ENCODE measurements around the gene PARP8.

PARP8 gene

DNA sequence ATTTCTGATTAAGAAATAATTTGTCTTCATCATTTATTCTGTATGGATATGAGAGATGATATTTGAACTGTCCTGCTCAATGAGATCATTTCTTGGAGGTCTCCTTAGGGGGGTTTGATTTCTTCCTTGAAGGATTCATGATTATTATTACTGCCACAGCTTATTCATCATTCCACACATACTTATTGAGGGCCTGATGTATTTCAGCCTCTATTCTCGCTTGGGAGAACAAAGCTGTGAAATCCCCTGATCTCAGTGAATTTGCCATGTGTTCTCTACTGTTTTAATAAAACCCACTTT is 36.9 kb downstream of the PARP8 start:
- Histone ChIP-seq H3K27me3 (ENCODE audit: insufficient read depth, low read length) (no peaks in the 10 kb centered on the region), H3K9ac (ENCODE audit: low read length) (no peak overlapping the region), H3F3A (ENCODE audit: insufficient read depth, low read length) (no peaks in the 10 kb centered on the region), H3K4me1 (ENCODE audit: insufficient read depth, low read length, severe bottlenecking) (peaks cover 19% of the 10 kb centered on the region), H3K4me2 (ENCODE audit: low read length) (no peak overlapping the region), H2AFZ (ENCODE audit: low read length) (no peak overlapping the region), H3K36me3 (ENCODE audit: insufficient read depth, low read length) (peaks cover 27% of the 10 kb centered on the region), H3K4me3 (ENCODE audit: low read depth, low read length, poor library complexity, severe bottlenecking) (no peak overlapping the region), H3K27ac (ENCODE audit: low read depth, low read length, poor library complexity, severe bottlenecking) (no peak overlapping the region), H3K79me2 (ENCODE audit: insufficient read depth, low read length) (peaks cover 71% of the 10 kb centered on the region), H3K9me2 (ENCODE audit: low read depth, low read length) (no peaks in the 10 kb centered on the region), H4K20me1 (ENCODE audit: insufficient read depth, low read length) (no peaks in the 10 kb centered on the region), H3K9me3 (ENCODE audit: low read length) (no peaks in the 10 kb centered on the region)
- TF ChIP-seq, protein P1, sequence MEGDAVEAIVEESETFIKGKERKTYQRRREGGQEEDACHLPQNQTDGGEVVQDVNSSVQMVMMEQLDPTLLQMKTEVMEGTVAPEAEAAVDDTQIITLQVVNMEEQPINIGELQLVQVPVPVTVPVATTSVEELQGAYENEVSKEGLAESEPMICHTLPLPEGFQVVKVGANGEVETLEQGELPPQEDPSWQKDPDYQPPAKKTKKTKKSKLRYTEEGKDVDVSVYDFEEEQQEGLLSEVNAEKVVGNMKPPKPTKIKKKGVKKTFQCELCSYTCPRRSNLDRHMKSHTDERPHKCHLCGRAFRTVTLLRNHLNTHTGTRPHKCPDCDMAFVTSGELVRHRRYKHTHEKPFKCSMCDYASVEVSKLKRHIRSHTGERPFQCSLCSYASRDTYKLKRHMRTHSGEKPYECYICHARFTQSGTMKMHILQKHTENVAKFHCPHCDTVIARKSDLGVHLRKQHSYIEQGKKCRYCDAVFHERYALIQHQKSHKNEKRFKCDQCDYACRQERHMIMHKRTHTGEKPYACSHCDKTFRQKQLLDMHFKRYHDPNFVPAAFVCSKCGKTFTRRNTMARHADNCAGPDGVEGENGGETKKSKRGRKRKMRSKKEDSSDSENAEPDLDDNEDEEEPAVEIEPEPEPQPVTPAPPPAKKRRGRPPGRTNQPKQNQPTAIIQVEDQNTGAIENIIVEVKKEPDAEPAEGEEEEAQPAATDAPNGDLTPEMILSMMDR (IDR thresholded peaks at IDR 0.05; ENCODE audit: low read length) = no peak
- TF ChIP-seq EZH2 (IDR thresholded peaks at IDR 0.05; ENCODE audit: borderline replicate concordance, low read length) = no peak

DNA sequence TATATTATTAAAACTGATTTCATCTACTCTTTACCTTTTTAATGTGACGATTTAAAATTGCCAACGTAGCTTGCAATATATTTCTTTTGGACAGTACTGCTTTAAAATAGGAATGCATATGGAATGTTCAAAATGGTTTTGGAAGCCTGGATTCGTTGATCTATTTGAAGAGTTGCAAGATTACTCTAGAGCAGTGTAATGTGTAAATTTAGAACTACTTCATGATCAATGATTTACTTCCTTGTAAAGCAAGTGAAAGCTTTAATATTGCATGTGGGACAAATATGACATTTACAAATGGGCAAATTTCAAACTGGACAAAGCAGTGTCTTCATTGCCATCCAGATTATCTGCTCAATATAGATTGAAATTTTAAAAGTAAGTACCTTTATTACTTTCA is 38.3 kb downstream of the PARP8 start:
- Histone ChIP-seq H3K79me2 (ENCODE audit: insufficient read depth, low read length) (peaks cover 73% of the 10 kb centered on the region), H3K4me1 (ENCODE audit: insufficient read depth, low read length, severe bottlenecking) (peaks cover 32% of the 10 kb centered on the region), H3K9ac (ENCODE audit: low read length) (no peak overlapping the region), H3K9me3 (ENCODE audit: low read length) (no peaks in the 10 kb centered on the region), H4K20me1 (ENCODE audit: insufficient read depth, low read length) (no peaks in the 10 kb centered on the region), H2AFZ (ENCODE audit: low read length) (no peak overlapping the region), H3K4me3 (ENCODE audit: low read depth, low read length, poor library complexity, severe bottlenecking) (no peak overlapping the region), H3K9me2 (ENCODE audit: low read depth, low read length) (no peaks in the 10 kb centered on the region), H3K36me3 (ENCODE audit: insufficient read depth, low read length) (peaks cover 19% of the 10 kb centered on the region), H3K27ac (ENCODE audit: low read depth, low read length, poor library complexity, severe bottlenecking) (no peak overlapping the region), H3F3A (ENCODE audit: insufficient read depth, low read length) (no peaks in the 10 kb centered on the region), H3K27me3 (ENCODE audit: insufficient read depth, low read length) (no peaks in the 10 kb centered on the region), H3K4me2 (ENCODE audit: low read length) (no peak overlapping the region)
- TF ChIP-seq, protein P1 (IDR thresholded peaks at IDR 0.05; ENCODE audit: low read length) = no peak
- no peak for TF ChIP-seq EZH2 (IDR thresholded peaks at IDR 0.05; ENCODE audit: borderline replicate concordance, low read length)

GRCh38 chr5:50709471-50709870 is 43.0 kb downstream of the PARP8 start:
- no peaks in the 10 kb centered on the region for H4K20me1 ChIP-seq (ENCODE audit: insufficient read depth, low read length)
- 0 out of 2 replicates have a peak, but pooled peaks cover 5% of the 10 kb centered on the region for H3K36me3 ChIP-seq (ENCODE audit: insufficient read depth, low read length)
- H3K9me2 ChIP-seq (ENCODE audit: low read depth, low read length) = no peaks in the 10 kb centered on the region
- no peak overlapping the region for H3K9ac ChIP-seq (ENCODE audit: low read length)
- H2AFZ ChIP-seq (ENCODE audit: low read length) = no peak overlapping the region
- no peak overlapping the region for H3K4me2 ChIP-seq (ENCODE audit: low read length)
- H3F3A ChIP-seq (ENCODE audit: insufficient read depth, low read length) = no peaks in the 10 kb centered on the region
- no peak overlapping the region for H3K4me3 ChIP-seq (ENCODE audit: low read depth, low read length, poor library complexity, severe bottlenecking)
- TF ChIP-seq EZH2 (IDR thresholded peaks at IDR 0.05; ENCODE audit: borderline replicate concordance, low read length) = no peak
- TF ChIP-seq, protein P1 (IDR thresholded peaks at IDR 0.05; ENCODE audit: low read length) = no peak
- peaks cover 74% of the 10 kb centered on the region for H3K79me2 ChIP-seq (ENCODE audit: insufficient read depth, low read length)
- H3K27ac ChIP-seq (ENCODE audit: low read depth, low read length, poor library complexity, severe bottlenecking) = no peak overlapping the region
- no peaks in the 10 kb centered on the region for H3K9me3 ChIP-seq (ENCODE audit: low read length)
- no peaks in the 10 kb centered on the region for H3K27me3 ChIP-seq (ENCODE audit: insufficient read depth, low read length)
- peaks cover 42% of the 10 kb centered on the region for H3K4me1 ChIP-seq (ENCODE audit: insufficient read depth, low read length, severe bottlenecking)
